G401.6 (cell line): ENCODE data around the gene FRAS1.
"Not testable (repeated sequence)": the region's sequence is repeated elsewhere in the genome, so short reads cannot be mapped to it uniquely, and the experiment has no call there.

ENCODE experiments used
- FAIRE-seq: peaks from 2 replicates; lab custom pipeline; 2012; peaks lifted over from hg19 to GRCh38; lab: Jason Lieb, UNC

The FRAS1 gene

DNA sequence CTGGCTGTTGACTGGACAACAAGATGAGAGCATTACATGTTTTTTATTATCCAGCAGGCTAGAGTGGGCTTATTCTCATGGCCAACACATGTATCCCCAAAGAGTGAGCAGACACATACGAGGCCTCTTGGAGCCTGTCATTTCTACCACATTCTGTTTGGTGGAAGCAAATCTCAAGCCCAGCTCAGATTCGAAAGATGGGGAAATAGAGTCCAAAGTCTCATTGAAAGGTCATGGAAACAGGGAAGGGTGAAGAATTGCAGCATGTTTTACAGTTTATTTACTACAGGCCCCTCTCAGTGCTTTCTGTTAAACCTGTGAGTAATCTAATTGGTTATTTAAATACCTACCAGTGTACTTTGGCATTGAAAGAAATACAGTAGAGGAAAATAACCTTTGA lies 108.6 kb downstream of the FRAS1 start:
- FAIRE-seq = no peak

DNA sequence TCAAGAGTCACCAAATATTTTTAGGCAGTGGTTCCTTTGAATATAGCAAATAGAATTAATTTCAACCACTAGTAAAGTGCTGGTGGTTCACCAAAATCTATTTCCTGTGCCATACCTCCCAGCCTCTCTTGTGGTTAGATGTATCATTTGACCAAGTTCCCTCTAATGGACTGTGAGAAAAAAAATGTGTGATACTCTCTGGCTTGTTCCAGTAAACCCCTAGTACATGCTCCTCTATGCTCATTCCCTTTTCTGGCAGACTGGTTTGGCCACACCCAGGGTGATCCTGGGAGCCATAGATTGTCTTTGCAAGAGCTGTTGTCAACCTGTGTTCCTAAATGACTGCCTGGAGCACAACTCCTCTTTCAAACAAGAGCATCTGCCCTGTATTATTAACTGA lies 109.5 kb downstream of the FRAS1 start:
- FAIRE-seq = no peak

DNA sequence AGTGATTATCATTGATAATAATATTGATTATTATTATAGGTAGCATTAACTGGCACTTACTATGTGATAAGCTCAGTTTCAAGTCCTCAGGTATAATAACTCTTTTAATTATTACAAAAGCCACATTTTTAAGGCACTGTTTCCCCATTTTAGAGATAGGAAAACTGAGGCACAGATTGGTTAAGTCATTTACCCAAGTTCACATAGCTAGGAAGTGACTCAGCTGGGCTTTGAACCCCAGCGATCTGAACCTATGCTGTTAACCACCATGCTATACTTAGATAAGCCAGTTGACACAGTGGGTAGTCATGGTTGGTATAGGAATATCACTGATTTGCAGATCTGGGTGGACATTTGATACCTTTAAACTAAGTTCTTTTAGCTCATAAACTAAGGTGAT lies 110.4 kb downstream of the FRAS1 start:
- FAIRE-seq = no peak

DNA sequence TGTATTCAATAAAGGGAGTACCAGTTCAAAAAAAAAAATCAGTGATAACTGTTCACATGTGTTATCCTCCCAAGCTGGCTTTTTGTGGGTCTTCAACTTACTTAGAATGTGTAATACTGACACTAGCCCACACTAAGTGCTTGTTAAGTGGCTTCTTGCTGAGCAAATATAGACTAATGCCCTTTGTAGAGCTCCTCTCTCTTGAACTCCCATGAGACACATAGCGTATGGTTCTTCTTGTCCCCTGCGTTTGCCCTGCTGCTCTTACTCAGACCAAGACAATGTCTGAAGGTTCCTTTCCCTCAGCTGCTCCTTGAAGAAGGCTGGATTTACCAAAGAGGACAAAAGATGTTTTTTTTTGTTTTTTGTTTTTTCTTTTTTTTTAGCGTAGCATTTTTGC lies 110.9 kb downstream of the FRAS1 start:
- FAIRE-seq = no peak

DNA sequence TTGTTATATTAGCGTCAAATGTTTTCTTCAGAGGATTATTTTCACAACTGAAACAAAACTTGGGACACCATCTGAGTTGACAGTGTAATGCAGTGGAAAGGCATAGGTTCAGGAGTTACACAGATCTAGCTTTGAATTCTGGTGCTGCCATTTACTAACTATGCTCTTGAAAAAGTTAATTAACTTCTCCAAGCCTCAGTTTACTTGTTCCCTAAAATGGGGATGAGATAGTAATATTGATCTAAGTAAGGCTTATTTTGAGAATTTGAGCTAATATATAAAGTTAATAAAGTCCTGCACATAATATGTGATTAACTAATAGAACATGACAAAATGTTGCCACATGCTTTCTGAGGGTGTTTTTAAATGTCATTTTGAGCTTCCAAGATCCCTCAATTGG lies 112.6 kb downstream of the FRAS1 start:
- FAIRE-seq = no peak

DNA sequence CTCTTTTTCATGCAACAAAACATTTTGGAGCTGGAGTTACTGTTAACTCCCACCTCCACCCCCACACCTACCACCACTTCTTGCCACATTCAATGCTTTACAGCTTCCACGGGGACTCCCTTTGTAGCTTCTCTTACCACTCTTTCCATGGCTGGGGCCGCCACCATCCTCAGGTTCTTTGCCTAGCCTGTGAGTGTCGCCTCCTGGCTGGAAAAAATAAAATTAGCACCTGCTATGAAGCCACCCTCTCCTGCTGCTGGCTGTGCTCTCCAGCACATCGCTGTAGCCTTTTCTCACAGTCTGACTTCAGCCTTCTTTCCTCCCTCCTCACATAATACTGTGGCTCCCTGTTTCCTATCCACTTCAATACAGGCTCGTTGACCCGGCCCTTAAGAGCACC lies 114.4 kb downstream of the FRAS1 start:
- FAIRE-seq = no peak

DNA sequence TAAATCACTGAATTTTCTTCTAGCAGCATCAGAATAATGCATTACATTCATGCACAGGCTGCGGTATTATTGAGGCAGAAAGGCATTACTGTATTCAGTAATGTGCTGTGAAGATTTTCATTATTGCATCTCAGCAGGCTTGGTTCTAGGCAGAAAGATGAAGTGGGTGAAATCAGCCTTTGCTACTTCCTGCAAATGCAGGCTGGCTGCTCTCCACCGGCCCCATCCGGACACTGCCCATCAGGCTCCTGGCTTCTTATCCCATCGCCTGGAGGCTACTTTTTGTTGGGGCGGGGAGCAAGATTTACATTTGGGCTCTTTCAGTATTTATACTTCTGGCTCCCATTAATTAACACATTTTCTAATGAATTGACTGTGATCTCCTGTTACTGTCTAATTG lies 117.8 kb downstream of the FRAS1 start:
- no peak for FAIRE-seq

DNA sequence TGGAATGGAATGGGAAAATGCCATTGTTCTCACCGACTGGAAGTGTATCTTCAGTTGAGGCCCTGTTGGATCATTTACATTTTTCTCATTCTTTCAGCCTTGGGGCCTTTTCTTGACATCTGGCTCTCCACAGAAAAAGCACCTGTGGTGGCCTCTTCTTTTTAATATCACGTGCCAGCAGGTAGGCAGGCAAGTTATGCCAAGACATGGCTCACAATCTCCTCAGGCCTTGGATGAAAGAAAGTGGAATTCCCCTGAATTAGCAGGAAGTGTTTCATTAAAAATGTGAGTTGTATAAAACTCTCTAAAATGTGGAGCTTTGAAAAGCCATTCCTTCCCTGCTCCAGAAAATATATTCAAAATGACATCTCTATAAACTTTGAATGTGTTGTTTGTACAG lies 122.1 kb downstream of the FRAS1 start:
- FAIRE-seq = no peak

DNA sequence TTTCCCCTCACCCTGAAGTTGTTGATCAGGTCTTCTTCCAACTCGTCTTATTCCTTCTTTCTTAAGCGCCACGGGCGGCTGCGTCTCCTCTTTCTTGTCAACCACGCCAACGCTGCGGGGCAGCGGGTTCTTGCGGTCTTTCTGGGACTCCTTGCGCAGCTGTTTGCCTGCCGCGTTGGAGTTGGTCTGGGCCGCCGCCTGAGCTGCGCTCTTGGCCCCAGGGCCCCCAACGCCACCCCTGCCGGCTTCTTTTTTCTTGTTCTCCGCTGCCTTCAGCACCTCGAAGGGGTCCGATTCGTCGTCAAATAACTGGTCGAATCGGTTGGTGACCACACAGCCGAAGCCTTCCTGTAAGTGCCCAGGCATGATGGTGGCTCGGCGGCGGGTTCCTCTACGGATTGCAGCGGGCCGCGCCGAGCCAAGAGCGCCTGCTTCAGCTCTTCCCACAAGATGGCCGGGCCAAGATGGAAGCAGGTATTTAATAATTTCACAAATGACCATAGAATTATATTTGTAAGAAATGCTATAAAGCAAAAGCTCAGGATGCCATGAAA lies 124.6 kb downstream of the FRAS1 start:
- FAIRE-seq = not testable (repeated sequence)

DNA sequence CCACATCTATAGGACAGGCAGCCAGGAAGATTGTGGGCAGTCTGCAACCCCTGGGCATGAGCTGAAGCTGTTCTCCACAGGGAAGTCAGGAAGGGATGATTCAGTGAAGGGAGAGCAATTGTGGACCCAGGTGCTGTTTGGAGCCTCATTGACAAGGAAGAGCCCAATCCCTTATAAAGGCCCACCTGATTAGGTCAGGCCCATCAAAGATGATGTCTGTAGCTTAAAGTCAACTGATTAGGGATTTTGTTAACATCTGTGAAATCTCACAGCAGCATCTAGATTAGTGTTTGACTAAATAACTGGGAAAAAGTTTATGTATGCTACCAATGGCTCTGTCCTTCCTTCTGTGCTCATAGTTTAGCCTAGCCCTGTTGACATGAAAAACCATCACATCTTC lies 127.5 kb downstream of the FRAS1 start:
- FAIRE-seq = no peak

DNA sequence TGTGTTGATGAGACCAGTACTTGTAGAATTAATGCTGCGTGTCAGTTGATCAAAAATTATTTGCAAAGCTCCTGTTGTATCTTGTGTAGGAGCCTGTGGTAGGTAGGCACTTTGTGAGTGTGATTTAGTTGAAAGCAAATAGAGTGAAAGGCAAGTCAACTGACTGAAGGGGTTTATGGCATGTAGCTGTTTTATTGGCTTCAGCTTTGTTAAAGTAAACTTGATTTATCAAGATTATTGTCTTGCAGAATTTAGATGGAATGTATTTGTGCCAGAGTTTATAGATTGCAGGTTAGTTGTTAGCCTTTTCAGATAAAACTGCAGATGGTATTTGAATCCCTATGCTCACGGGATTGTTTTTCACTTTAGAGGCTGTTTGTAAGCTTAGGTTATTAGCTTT lies 128.0 kb downstream of the FRAS1 start:
- no peak for FAIRE-seq

DNA sequence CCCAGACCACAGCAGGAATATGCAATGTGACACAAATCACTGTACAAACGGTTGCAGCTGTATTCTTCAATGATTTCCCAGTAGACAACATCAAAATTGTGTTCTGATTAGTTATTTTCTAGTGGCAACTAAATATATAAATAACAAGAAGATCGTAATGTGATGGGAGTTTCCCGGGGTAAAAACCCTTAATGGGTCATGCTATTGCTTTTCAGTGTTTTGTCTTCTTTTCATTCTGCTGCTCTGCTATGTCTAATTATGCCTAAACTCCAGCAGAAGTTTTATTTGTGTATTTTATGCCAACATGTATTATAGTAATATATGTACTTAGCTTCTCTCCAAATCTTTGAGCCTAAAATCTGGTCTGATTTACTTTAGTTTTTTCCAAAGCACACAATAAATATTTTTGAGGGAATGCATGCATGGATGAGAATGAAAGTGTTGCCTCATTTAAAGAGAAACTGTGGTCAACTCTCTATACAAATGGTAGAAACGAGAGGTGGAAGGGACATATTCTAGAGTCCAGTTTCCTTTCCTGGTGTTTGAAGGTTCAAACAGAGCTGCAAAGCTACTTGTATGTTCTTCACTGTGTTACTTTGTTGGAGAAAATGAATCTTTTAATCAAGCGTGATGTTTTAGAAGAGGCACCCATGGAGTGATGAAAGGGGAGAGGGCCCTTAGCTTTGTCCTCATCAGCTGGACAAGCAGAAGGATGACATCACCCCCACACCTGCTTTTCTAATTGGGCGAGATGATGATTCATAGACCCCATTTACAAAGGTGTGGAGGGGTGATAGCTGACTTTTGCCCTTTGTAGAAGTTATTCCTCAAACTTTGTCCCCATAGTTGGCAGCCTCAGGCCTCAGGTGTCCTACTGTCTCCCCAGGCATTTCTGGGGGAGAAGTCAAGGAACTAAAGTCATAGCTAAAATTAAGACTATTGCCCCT lies 129.7 kb downstream of the FRAS1 start:
- no peak for FAIRE-seq

DNA sequence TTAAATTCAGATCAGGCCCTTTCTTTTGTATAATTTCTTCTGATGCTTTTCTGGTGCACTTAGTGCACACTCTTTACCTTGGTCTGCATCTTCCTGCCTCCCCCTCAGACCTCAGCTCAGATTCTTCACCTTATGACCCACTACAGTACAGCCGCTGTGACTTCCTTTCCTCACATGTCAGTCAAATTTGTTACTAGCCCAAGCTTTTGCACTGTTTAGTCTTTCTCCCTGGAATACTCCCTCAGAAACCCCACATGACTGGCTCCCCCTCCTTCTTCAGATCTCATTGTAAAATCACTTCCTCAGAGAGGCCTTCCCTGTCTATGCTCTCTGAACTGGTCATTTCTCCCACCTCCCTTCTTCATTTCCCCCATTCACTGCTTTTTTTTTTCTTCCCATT lies 132.9 kb downstream of the FRAS1 start:
- FAIRE-seq = no peak

DNA sequence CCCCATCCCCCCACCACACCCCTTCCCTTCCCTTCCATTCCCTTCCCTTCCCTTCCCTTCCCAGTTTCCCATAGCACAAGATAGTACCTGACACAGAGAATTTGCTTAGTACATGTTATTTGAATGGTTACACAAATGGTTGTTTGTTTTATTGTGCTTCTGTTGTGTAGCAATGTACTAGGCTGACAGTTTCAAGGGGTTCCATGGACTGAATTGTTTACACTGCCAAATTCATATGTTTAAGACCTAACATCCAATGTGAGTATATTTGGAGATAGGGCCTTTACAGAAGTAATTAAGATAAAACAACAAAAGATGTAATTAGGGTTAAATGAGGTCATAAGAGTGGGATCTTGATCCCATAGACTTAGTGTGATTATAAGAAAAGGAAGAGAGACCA lies 133.5 kb downstream of the FRAS1 start:
- no peak for FAIRE-seq

DNA sequence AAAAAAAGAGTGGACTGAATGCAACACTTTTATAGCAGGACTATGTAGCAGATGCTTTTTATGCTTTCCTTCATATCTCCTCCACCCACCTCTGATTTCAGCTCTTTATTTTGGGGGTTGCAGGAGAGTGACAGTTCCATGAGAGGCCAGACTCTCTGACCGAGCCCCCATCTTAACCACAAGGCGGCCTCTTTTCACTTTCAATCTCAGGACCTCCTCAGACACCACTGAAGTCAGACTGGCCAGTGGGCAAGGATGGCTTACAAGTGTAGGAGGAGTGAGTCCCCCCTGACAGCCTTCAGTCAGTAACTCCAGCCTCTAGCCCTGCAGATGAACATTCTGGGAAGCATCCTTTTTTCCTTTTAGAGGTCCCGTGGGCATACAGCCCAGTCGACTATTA lies 140.8 kb downstream of the FRAS1 start:
- FAIRE-seq = no peak

DNA sequence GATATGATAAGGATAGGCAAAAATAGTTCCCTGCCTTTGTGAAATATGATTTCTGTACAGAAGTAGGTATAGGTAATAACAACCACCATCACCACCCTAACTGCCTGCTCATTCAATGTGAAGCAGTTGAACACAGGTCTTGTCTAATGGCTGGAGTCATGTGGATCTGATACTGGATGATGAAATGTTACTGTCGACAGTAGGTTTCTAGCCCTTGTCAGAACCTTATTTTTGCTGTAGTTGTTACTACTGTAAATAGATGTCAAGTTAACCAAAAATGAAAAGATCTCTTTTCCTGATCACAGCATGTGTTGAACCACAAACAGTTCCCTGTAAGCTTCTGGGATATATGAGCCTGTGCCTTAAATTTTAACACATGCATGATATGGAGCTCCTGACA lies 142.9 kb downstream of the FRAS1 start:
- FAIRE-seq = no peak

DNA sequence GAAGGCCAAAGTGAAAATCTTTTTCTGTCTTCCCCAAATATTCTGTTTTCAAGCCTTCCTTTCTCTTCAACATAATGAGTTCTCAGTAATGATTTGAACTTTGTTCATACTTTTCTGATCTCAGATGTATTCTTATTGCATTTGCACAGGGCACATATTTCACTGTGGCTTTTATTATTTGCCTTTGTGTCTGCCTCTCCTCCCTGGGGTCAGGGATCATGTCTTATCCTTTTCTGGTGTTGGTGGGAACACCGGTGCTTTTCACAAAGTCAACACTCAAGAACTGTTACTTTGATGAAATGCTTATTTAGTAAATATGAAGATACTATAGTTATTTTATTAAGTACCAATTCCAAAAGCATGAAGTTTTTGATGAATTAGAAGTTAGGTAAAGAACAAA lies 143.8 kb downstream of the FRAS1 start:
- no peak for FAIRE-seq

DNA sequence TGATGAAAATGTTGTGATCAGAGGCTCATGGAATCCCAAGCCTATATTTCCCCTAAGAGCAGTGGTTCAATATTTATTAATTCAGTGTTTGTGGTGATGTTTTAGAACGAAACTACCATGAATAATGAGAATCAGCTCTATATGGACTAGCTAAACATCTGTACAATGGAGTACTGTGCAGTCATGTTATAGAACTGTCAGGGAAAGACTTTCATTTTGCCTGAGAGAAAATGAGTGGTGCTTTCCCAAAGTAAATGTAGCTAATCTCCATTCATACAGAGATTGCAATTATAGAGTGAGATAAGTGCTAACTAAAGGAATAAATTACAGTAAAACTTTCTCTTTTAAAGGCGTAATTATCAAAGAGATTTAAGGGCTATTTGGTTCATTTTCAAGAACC lies 147.1 kb downstream of the FRAS1 start:
- FAIRE-seq = no peak

DNA sequence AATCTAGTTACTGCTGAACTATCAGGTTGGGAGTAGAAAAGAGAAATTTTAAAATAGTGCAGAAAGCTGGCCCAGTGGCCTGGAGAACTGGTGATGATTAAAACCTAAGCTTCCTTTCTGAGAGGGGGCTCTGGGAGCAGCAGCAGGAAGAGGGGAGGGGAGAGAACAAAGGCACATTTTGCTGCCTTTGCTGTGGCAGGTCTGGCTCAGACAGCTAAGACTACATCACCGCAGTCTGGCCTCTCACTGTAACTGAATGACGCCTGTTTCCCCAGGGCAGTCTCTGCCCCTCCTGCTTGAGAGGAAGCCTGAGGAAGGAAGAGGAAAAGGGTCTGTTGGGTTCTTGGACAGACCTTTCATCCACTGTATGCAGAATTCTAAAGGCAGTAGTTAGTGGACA lies 148.5 kb downstream of the FRAS1 start:
- no peak for FAIRE-seq

DNA sequence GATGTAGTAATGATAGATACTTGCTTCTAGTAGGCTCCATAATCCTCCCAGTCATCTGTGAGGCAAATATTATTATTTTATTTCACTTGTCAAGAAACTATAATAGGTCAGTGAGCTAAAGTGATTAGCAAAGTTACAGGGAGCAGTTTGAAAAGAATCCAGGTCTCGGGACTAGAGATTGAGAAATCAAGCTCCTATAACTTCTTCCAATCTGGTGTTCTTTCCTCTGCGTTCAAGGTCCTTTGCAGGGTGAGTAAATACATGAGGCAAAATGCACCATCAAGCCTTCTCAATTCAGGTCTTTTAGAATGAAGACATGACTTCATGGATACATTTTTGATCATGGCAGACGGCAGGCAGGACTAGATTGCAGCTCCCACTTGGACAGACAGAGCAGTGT lies 150.4 kb downstream of the FRAS1 start:
- FAIRE-seq = no peak

DNA sequence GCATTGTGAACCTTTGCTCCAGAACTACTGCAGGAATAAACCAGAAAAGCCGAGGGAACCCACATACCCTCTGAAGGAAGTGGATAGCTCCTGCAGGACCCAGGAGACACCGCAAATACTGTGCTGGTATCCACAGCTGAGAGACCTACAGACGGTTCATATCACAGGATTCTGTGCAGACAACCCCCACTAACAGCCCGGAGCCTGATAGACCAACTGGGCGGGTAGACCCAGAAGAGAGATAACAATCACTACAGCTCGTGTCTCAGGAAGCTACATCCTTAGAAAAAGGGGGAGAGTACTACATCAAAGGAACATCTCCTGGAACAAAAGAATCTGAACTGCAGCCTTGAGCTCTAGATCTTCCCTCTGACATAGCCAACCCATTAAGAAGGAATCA lies 150.8 kb downstream of the FRAS1 start:
- no peak for FAIRE-seq

DNA sequence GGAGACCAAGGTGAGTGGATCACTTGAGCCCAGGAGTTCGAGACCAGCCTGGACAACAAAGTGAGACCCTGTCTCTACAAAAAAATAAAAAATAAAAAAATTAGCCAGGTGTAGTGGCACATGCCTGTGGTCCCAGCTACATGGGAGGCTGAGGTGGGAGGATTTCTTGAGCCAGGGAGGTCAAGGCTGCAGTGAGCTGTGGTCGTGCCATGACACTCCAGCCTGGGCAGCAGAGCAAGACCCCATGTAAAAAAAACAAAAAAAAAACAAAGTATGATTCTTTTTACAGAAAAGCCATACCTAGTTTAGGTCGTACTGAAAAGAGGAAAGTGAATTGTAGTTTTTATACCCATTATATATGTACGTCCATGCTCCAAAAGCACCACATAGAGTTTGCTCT lies 151.8 kb downstream of the FRAS1 start:
- not testable (repeated sequence) for FAIRE-seq

DNA sequence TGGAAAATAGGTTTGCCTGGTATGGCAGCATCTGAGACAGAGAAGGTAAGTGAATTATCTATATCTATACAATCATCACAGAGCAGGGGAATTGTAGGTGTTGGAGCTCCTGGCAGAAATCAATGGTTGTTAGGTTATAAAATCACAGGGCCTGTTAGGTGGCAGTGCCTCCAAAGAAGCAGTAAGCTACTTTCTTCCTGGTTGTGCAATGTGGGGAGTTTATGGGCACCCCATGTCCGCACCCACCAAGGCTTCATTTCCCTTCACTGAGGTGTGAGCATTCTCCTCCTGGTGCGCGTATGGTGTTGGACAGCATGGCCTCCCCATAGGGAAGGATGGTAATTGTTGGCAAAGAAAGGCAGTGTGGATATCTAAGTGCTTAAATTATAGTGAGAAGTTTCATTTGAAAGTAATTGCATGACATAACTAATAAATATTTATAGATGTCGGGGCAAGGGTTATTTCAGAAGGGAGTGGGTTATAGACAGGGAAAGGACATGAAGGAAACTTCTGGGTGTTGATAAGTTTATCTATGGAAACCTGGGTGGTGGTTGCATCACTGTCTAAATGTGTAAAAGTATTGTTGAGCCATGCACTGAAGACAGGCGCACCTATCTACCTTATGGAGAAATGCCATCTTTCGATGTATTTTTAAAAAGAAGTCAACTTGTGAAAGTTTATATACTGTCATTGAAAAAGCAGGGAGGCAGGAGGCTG lies 153.7 kb downstream of the FRAS1 start:
- FAIRE-seq = no peak

DNA sequence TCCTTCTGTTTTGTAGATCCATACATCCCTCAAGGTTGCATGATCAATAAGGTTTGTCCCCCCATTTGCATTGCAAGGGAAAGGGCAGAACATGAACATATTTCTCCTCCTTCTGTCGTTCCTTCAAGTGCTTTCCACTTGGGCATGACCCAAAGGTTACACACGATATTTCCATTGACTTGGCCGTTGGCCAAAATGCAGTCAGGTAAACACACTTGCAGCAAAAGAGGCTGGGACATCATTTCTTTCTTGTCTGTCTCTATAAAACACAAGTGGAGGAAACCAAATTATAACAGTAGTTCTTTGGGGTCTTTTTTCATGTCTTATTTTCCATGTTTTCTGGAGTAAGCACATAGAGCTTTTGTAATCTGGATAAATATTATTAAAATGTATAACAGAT lies 156.1 kb downstream of the FRAS1 start:
- FAIRE-seq = no peak
